Hepatocyte (in vitro differentiated cells): Measurements from ENCODE around the gene GALNT15. TPM values are rescaled to one million over a fixed set of nuclear protein-coding genes. Genes with fewer than 3 reads are reported as not detected.

Experiments used
- DNase-seq: peaks from one replicate; pipeline ENCODE4 v3.0.0-alpha.2; 2016; ENCODE audit warnings: low spot score
- H2AFZ ChIP-seq: fragments of 200-600 bp; sonication (generic); 2 replicates; pipeline ENCODE4 v1.6.0; 2016; ENCODE audit warnings: antibody characterized with exemption, mild to moderate bottlenecking
- H3K27ac ChIP-seq: fragments of 200-600 bp; sonication (generic); 2 replicates; pipeline ENCODE4 v1.5.1; 2016; ENCODE audit warnings: mild to moderate bottlenecking
- H3K27me3 ChIP-seq: fragments of 200-600 bp; sonication (generic); 2 replicates; pipeline ENCODE4 v1.6.1; 2016
- H3K36me3 ChIP-seq: fragments of 200-600 bp; sonication (generic); replicated peaks from 2 replicates; pipeline ENCODE4 v1.5.1; 2016; ENCODE audit warnings: low read depth; ENCODE audit not compliant: insufficient read depth
- H3K4me1 ChIP-seq: fragments of 200-600 bp; sonication (generic); 2 replicates; pipeline ENCODE4 v1.5.1; 2016; ENCODE audit warnings: mild to moderate bottlenecking, moderate library complexity; ENCODE audit not compliant: insufficient read depth
- H3K4me2 ChIP-seq: fragments of 200-600 bp; sonication (generic); 2 replicates; pipeline ENCODE4 v1.6.0; 2016
- H3K4me3 ChIP-seq: fragments of 200-600 bp; sonication (generic); 2 replicates; pipeline ENCODE4 v1.5.1; 2016; ENCODE audit warnings: mild to moderate bottlenecking
- H3K79me2 ChIP-seq: fragments of 200-600 bp; sonication (generic); 2 replicates; pipeline ENCODE4 v1.6.0; 2017; ENCODE audit warnings: mild to moderate bottlenecking
- H3K9me2 ChIP-seq: fragments of 200-600 bp; sonication (generic); replicated peaks from 2 replicates; pipeline ENCODE4 v1.6.0; 2017; ENCODE audit warnings: mild to moderate bottlenecking; ENCODE audit not compliant: insufficient read depth
- H3K9me3 ChIP-seq: fragments of 200-600 bp; sonication (generic); 2 replicates; pipeline ENCODE4 v1.5.1; 2016; ENCODE audit warnings: low read depth, mild to moderate bottlenecking
- H4K20me1 ChIP-seq: fragments of 200-600 bp; sonication (generic); 2 replicates; pipeline ENCODE4 v1.6.0; 2016; ENCODE audit warnings: mild to moderate bottlenecking; ENCODE audit not compliant: insufficient read depth, poor library complexity, severe bottlenecking
- EZH2 ChIP-seq: fragments of 200-600 bp; sonication (generic); IDR thresholded peaks from 2 replicates; pipeline ENCODE4 v1.6.1; 2016; ENCODE audit warnings: antibody characterized with exemption, mild to moderate bottlenecking, borderline replicate concordance
- EZH2phosphoT487 ChIP-seq: fragments of 200-600 bp; sonication (generic); IDR thresholded peaks from one replicate; pipeline ENCODE4 v1.6.1; 2018; ENCODE audit warnings: antibody characterized with exemption, mild to moderate bottlenecking, low read depth, moderate library complexity; ENCODE audit not compliant: unreplicated experiment, severe bottlenecking
- WGBS: methylation state at CpG from one replicate; pipeline ENCODE4 v1.1.6; 2016; ENCODE audit warnings: low lambda C conversion rate; ENCODE audit errors: missing lambda C conversion rate; 5-methylcytosine and 5-hydroxymethylcytosine counted together
- polyA plus RNA-seq: library from polyadenylated mRNA; unstranded; fragments of >200 nt; fragmentation: Nextera tagmentation; extraction: Ambion mirVana; gene quantifications from 2 replicates; pipeline ENCODE4 v1.2.1, GENCODE V29; 2016
- total RNA-seq: library from RNA; depleted of rRNA; stranded (reverse); fragments of >200 nt; gene quantifications from 2 replicates; pipeline ENCODE4 v1.2.3, GENCODE V29; 2014
- TF ChIP-seq, protein P1 (sequence below): fragments of 200-600 bp; sonication (generic); IDR thresholded peaks from 2 replicates; pipeline ENCODE4 v1.5.1; 2016; ENCODE audit warnings: antibody characterized with exemption, mild to moderate bottlenecking; ENCODE audit not compliant: poor library complexity

GALNT15 gene
- total and polyA plus RNA-seq, 2 experiments from 2014 or later, result 1.1 to 1.4 TPM

DNA sequence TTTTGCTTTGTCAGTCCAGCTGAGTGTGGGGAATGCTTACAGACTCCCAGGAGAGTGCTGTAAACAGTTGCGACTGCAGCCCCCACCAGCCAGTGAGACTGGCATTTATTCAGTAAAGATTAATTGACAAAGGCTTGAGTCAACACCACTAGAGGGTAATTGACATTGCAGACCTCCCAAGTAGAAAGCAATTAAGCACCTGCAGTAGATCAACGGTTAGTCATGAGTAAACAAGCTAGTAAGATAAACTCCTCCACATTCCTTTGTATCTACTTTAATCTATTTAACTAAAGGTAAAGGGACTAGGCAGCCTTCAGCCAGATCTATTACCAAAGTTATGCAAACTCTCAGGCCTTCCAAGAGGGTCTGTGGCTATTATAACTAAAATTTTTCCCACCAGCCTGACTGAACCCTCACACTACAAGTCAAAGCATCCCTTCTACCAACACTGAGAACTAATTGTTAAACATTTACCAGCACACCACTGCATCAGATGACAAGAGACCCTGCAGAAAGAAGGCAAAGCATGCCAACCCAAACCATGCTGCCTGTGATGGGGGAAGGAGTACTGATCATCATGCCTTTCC, 30.5 kb upstream of the GALNT15 start:
- H3K79me2 ChIP-seq, result no peaks in the 10 kb centered on the region
- H3K27ac ChIP-seq, result no peak overlapping the region
- no peak overlapping the region for H3K4me2 ChIP-seq
- H3K9me3 ChIP-seq, result no peaks in the 10 kb centered on the region
- H3K36me3 ChIP-seq, result no peaks in the 10 kb centered on the region
- WGBS, result 53% methylated on average over 2 of the region's 2 CpGs
- H3K9me2 ChIP-seq, result no peaks in the 10 kb centered on the region
- no peaks in the 10 kb centered on the region for H4K20me1 ChIP-seq
- no peak overlapping the region for H3K4me3 ChIP-seq
- TF ChIP-seq EZH2phosphoT487 (no peak), EZH2 (no peak)
- TF ChIP-seq, protein P1, sequence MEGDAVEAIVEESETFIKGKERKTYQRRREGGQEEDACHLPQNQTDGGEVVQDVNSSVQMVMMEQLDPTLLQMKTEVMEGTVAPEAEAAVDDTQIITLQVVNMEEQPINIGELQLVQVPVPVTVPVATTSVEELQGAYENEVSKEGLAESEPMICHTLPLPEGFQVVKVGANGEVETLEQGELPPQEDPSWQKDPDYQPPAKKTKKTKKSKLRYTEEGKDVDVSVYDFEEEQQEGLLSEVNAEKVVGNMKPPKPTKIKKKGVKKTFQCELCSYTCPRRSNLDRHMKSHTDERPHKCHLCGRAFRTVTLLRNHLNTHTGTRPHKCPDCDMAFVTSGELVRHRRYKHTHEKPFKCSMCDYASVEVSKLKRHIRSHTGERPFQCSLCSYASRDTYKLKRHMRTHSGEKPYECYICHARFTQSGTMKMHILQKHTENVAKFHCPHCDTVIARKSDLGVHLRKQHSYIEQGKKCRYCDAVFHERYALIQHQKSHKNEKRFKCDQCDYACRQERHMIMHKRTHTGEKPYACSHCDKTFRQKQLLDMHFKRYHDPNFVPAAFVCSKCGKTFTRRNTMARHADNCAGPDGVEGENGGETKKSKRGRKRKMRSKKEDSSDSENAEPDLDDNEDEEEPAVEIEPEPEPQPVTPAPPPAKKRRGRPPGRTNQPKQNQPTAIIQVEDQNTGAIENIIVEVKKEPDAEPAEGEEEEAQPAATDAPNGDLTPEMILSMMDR, result no peak
- no peaks in the 10 kb centered on the region for H3K27me3 ChIP-seq
- no peak overlapping the region for H2AFZ ChIP-seq
- no peak for DNase-seq
- no peaks in the 10 kb centered on the region for H3K4me1 ChIP-seq

DNA sequence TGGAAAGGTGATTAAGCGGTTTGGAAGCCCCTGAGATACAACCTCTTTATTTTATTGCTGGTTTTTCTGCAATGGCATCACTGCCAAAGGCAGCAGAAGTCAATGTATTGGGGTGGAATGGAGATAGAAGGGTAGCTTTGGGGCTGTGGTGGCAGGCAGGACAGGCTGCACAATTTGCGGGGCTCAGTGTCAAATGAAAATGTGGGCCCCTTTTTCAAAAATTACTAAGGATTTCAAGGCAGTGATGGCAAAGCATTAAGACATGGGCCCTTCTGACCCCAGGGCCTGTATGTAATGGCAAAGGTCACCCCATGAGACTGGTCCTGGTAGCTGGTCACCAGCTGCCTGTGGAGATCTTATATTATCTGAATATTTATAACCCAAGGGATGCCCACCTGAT, 29.3 kb upstream of the GALNT15 start:
- no peaks in the 10 kb centered on the region for H3K27me3 ChIP-seq
- H2AFZ ChIP-seq, result no peak overlapping the region
- H3K4me3 ChIP-seq, result no peak overlapping the region
- no peak overlapping the region for H3K27ac ChIP-seq
- H3K9me2 ChIP-seq, result no peaks in the 10 kb centered on the region
- no peaks in the 10 kb centered on the region for H4K20me1 ChIP-seq
- 92% methylated on average over 2 of the region's 2 CpGs for WGBS
- H3K4me2 ChIP-seq, result no peak overlapping the region
- H3K36me3 ChIP-seq, result no peaks in the 10 kb centered on the region
- DNase-seq, result no peak
- no peak for TF ChIP-seq EZH2
- no peak for TF ChIP-seq EZH2phosphoT487
- TF ChIP-seq, protein P1, result no peak
- H3K9me3 ChIP-seq, result no peaks in the 10 kb centered on the region
- H3K4me1 ChIP-seq, result no peaks in the 10 kb centered on the region
- no peaks in the 10 kb centered on the region for H3K79me2 ChIP-seq

DNA sequence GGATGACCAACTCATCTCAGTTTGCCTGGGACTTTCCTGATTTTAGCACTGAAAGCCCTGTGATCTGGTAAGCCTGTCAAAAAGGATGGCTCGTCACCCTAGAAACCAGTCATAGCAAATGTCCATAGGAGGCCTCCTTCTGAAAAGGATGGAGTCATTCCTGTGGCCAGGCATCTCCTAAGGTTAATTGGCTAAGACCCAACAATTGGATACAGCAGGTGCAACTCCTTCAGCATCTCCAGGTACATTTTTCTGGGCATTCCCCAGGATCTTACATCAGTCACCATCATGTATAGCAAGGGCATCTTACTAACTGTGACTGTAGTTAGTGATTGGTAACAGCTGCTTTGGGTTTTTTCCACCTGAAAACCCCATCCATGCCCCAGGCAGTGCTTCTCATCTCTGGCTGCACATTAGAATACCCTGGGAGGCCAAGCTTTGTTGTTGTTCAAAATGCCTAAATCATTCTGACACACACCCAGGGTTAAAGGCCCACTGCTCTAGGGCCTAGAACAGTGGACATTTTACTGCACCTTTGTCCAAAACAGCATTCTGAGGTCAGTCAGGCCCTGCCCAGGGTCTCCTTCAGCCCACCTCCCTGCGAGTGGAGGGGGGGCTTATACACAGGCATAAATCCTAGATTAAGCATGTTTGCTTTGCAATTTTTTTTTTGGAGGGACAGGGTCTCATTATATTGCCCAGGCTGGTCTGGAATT, 28.3 kb upstream of the GALNT15 start:
- TF ChIP-seq EZH2 (no peak), EZH2phosphoT487 (no peak)
- TF ChIP-seq, protein P1, result no peak
- H3K79me2 ChIP-seq, result no peaks in the 10 kb centered on the region
- no peaks in the 10 kb centered on the region for H3K36me3 ChIP-seq
- 81% methylated on average over 2 of the region's 2 CpGs for WGBS
- DNase-seq, result no peak
- no peak overlapping the region for H3K4me2 ChIP-seq
- no peak overlapping the region for H3K4me3 ChIP-seq
- no peaks in the 10 kb centered on the region for H3K9me3 ChIP-seq
- H3K27ac ChIP-seq, result no peak overlapping the region
- no peaks in the 10 kb centered on the region for H3K9me2 ChIP-seq
- no peaks in the 10 kb centered on the region for H3K27me3 ChIP-seq
- H3K4me1 ChIP-seq, result no peaks in the 10 kb centered on the region
- H4K20me1 ChIP-seq, result no peaks in the 10 kb centered on the region
- no peak overlapping the region for H2AFZ ChIP-seq
